Osteoblast (primary cell): Measurements from ENCODE around the gene DNER. TPM values are rescaled to one million over a fixed set of nuclear protein-coding genes. Genes with fewer than 3 reads are reported as not detected.
"Not testable (repeated sequence)": the region's sequence is repeated elsewhere in the genome, so short reads cannot be mapped to it uniquely, and the experiment has no call there.

Source experiments
- DNase-seq: peaks from one replicate; pipeline ENCODE4 v3.0.0; 2011; ENCODE audit warnings: low spot score, mixed read lengths; ENCODE audit not compliant: insufficient read length; ENCODE audit errors: missing footprints
- H2AFZ ChIP-seq: 2 replicates; pipeline ENCODE4 v1.6.0; 2011; ENCODE audit warnings: mild to moderate bottlenecking, low read length
- H3K27ac ChIP-seq: 2 replicates; pipeline ENCODE4 v1.5.1; 2011; ENCODE audit warnings: mild to moderate bottlenecking, low read depth, low read length, moderate library complexity
- H3K27me3 ChIP-seq: 2 replicates; pipeline ENCODE4 v1.6.0; 2012; ENCODE audit warnings: mild to moderate bottlenecking, control low read depth, inconsistent platforms, low read length, moderate library complexity; ENCODE audit not compliant: insufficient read depth
- H3K36me3 ChIP-seq: 2 replicates; pipeline ENCODE4 v1.5.1; 2011; ENCODE audit warnings: mild to moderate bottlenecking, low read length, control low read depth, moderate library complexity; ENCODE audit not compliant: insufficient read depth
- H3K4me1 ChIP-seq: 2 replicates; pipeline ENCODE4 v1.5.1; 2011; ENCODE audit warnings: mild to moderate bottlenecking, low read length, control low read depth, moderate library complexity; ENCODE audit not compliant: insufficient read depth
- H3K4me2 ChIP-seq: 2 replicates; pipeline ENCODE4 v1.6.0; 2011; ENCODE audit warnings: mild to moderate bottlenecking, low read length; ENCODE audit not compliant: insufficient read depth
- H3K4me3 ChIP-seq: fragments of 200-600 bp; sonication (generic); 3 replicates; pipeline ENCODE4 v1.5.1; 2012; ENCODE audit warnings: mild to moderate bottlenecking, low read length, inconsistent platforms; ENCODE audit not compliant: insufficient read depth
- H3K79me2 ChIP-seq: 2 replicates; pipeline ENCODE4 v1.6.0; 2012; ENCODE audit warnings: mild to moderate bottlenecking, low read length, control low read depth, inconsistent platforms; ENCODE audit not compliant: insufficient read depth
- H3K9me3 ChIP-seq: 2 replicates; pipeline ENCODE4 v1.5.1; 2011; ENCODE audit warnings: low read depth, low read length, control low read depth
- H4K20me1 ChIP-seq: 2 replicates; pipeline ENCODE4 v1.6.0; 2012; ENCODE audit warnings: mild to moderate bottlenecking, low read length, control low read depth; ENCODE audit not compliant: insufficient read depth
- total RNA-seq: library from RNA; depleted of rRNA; stranded (reverse); fragments of >200 nt; gene quantifications from 2 replicates; pipeline ENCODE4 v1.2.3, GENCODE V29; 2012
- TF ChIP-seq, protein P1 (sequence below): IDR thresholded peaks from 2 replicates; pipeline ENCODE4 v1.5.1; 2011; ENCODE audit warnings: mild to moderate bottlenecking, low read depth, low read length, moderate library complexity; ENCODE audit errors: extremely low read depth

Gene DNER
- total RNA-seq, 1 donor, result 0.36 TPM

DNA sequence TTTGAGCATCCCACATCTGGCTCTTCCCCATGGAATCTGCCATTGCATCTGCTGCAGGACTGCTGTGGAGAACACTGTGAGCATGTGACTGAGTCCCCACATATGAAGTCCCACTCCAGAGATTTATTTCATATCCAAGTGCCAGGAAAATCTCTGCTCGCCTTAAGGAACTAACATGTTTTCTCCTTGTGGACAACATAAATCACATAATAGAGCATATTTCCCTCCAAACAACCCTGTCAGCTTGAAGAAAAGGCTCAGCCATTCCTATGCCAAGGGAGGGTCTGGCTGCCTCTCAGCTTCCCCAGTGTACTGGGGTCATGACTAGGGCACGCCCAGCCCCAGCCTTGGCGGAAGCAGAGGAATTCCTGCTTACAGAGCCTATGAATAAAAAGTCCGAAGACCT is 193.7 kb downstream of the DNER start:
- Histone ChIP-seq H3K9me3 (no peaks in the 10 kb centered on the region), H3K27ac (no peak overlapping the region), H3K79me2 (no peaks in the 10 kb centered on the region), H3K4me3 (no peak overlapping the region), H3K27me3 (no peaks in the 10 kb centered on the region), H3K4me1 (no peaks in the 10 kb centered on the region), H2AFZ (no peak overlapping the region), H4K20me1 (no peaks in the 10 kb centered on the region), H3K36me3 (no peaks in the 10 kb centered on the region), H3K4me2 (no peak overlapping the region)
- DNase-seq, result no peak
- TF ChIP-seq, protein P1, sequence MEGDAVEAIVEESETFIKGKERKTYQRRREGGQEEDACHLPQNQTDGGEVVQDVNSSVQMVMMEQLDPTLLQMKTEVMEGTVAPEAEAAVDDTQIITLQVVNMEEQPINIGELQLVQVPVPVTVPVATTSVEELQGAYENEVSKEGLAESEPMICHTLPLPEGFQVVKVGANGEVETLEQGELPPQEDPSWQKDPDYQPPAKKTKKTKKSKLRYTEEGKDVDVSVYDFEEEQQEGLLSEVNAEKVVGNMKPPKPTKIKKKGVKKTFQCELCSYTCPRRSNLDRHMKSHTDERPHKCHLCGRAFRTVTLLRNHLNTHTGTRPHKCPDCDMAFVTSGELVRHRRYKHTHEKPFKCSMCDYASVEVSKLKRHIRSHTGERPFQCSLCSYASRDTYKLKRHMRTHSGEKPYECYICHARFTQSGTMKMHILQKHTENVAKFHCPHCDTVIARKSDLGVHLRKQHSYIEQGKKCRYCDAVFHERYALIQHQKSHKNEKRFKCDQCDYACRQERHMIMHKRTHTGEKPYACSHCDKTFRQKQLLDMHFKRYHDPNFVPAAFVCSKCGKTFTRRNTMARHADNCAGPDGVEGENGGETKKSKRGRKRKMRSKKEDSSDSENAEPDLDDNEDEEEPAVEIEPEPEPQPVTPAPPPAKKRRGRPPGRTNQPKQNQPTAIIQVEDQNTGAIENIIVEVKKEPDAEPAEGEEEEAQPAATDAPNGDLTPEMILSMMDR, result no peak

DNA sequence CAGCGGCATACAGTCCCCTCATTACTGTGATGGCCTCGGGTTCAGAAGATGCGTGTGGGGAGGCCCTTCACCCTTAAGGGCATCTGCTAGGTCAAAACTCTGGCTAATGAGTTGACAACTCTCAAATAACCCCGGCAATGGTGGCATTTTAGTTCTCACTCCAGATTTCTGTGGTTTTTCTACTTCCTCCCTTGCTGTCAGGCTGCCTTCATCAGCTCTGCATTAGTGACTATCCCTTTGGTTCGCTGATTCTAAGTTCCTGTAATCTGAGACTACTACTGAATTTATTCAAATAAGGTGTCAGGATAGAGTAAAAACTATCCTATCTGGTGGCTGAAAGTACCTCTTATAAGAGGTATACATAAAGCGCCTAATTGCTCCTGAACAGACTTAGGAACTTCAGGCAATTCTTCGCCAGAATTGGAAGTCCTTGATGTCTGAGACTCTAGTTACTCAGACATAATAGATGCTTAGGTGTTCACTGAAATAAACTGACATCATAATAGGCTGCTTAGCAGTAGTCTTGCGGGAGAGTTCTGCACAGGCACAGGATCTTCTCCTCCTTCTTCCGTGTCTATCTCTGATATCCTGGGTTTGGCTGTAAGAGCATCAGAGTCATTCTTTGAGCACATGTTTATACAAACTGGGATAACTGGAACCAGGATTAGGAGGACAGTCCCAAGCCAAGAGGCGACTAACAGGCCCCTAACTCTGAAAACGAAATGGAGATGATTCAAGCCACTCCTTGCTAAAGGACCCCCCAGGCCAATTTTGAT is 194.5 kb downstream of the DNER start:
- Histone ChIP-seq H3K27ac (no peak overlapping the region), H3K36me3 (no peaks in the 10 kb centered on the region), H4K20me1 (no peaks in the 10 kb centered on the region), H3K4me3 (no peak overlapping the region), H2AFZ (no peak overlapping the region), H3K4me2 (no peak overlapping the region), H3K79me2 (no peaks in the 10 kb centered on the region), H3K27me3 (no peaks in the 10 kb centered on the region), H3K9me3 (no peaks in the 10 kb centered on the region), H3K4me1 (no peaks in the 10 kb centered on the region)
- TF ChIP-seq, protein P1, result no peak
- DNase-seq, result no peak

DNA sequence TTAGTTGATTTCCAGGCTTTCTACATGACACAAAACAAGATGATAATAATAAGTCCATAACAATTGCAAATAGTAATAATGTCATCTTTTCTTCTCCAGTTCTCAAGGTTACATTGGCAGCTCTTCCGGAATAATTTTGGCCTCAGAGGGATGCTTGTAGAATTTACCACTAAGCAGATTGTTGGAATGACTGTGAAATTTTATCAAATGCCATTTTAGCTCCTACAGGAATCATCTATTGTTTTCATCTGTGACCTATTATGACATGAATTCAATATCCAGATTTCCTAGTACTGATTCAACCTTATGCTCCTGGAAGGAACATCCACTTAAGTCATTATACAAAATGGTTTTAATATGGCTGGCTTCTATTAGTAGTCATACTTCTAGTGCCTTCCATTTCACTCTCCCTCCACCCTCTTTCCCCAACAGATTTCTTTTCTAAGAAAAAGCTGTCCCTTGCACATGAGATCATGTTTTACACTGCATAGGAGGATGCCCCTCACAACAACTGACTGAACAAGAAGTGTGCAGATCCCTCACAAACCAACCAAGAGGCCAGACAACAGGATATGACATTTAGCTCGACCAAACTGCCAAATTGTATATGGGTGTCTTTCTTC is 200.0 kb downstream of the DNER start:
- H3K27ac ChIP-seq, result no peak overlapping the region
- TF ChIP-seq, protein P1, result no peak
- H3K4me3 ChIP-seq, result no peak overlapping the region
- H2AFZ ChIP-seq, result no peak overlapping the region
- no peak for DNase-seq
- H3K27me3 ChIP-seq, result no peaks in the 10 kb centered on the region
- no peaks in the 10 kb centered on the region for H3K4me1 ChIP-seq
- H3K36me3 ChIP-seq, result no peaks in the 10 kb centered on the region
- no peaks in the 10 kb centered on the region for H3K9me3 ChIP-seq
- no peaks in the 10 kb centered on the region for H4K20me1 ChIP-seq
- H3K79me2 ChIP-seq, result no peaks in the 10 kb centered on the region
- no peak overlapping the region for H3K4me2 ChIP-seq

DNA sequence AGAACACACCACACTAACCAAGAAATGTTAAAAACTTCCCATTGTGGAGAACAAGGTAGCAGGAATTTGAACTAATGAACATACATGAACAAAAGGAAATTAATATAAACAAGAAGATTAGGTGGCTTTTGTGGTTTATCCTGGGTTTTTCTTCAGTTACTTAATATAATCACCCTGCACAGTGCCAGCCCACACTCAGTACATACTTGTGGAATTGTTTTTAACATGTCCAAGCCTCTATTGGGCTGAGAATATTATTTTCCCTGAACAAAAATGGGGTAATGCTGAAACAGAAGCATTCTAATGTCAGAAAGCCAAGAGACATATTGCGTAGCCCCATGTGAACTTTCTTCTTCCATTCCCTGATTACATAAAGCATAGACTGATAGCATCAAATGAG is 202.8 kb downstream of the DNER start:
- Histone ChIP-seq H3K27me3 (no peaks in the 10 kb centered on the region), H3K27ac (no peak overlapping the region), H3K36me3 (no peaks in the 10 kb centered on the region), H3K79me2 (no peaks in the 10 kb centered on the region), H3K4me3 (no peak overlapping the region), H3K9me3 (no peaks in the 10 kb centered on the region), H3K4me2 (no peak overlapping the region), H4K20me1 (no peaks in the 10 kb centered on the region), H2AFZ (no peak overlapping the region), H3K4me1 (no peaks in the 10 kb centered on the region)
- TF ChIP-seq, protein P1, result no peak
- no peak for DNase-seq

DNA sequence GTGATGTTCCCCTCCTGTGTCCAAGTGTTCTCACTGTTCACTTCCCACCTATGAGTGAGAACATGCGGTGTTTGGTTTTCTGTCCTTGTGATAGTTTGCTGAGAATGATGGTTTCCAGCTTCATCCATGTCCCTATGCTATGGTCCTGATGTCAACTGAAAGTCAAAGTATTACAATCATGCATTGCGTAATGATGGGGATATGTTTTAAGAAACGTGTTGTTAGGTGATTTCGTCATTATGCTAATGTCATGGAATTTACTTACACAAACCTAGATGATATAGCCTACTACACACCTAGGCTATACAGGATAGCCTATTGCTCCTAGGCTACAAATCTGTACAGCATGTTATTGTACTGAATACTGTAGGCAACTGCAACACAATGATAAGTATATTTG is 207.7 kb downstream of the DNER start:
- not testable (repeated sequence) for H3K4me1 ChIP-seq, H4K20me1 ChIP-seq, H3K9me3 ChIP-seq, DNase-seq, H3K36me3 ChIP-seq, H3K27me3 ChIP-seq, H3K27ac ChIP-seq, H3K79me2 ChIP-seq, H3K4me2 ChIP-seq, H2AFZ ChIP-seq, H3K4me3 ChIP-seq
